Brain microvascular endothelial cell (primary cell): Measurements from ENCODE around the gene IQSEC1.

Experiments used
- DNase-seq: peaks from one replicate; pipeline ENCODE4 v3.0.0-alpha.2; 2020
- H3K27ac ChIP-seq: fragments of 250-450 bp; sonication (Bioruptor Pico); 2 replicates; pipeline ENCODE4 v1.5.1; 2020; ENCODE audit warnings: mild to moderate bottlenecking, moderate library complexity
- H3K27me3 ChIP-seq: fragments of 250-450 bp; sonication (Bioruptor Pico); replicated peaks from 2 replicates; pipeline ENCODE4 v1.5.1; 2020; ENCODE audit warnings: mild to moderate bottlenecking
- H3K36me3 ChIP-seq: fragments of 250-450 bp; sonication (Bioruptor Pico); replicated peaks from 2 replicates; pipeline ENCODE4 v1.5.1; 2020; ENCODE audit warnings: mild to moderate bottlenecking
- H3K4me3 ChIP-seq: 2 replicates; pipeline ENCODE4 v1.5.1; 2011; ENCODE audit warnings: low read depth, mild to moderate bottlenecking, control low read depth, low read length, moderate library complexity
- in situ Hi-C: cut with HindIII; loops from 2 replicates; pipeline ENCODE4 v1.10.0; 2017; ENCODE audit warnings: low sequenced_read_pairs, low pct_ligation_motif_present
- TF ChIP-seq, protein P1 (sequence below): IDR thresholded peaks from 2 replicates; pipeline ENCODE4 v1.5.1; 2011; ENCODE audit warnings: low read depth, mild to moderate bottlenecking, moderate library complexity, low read length, control low read depth, inconsistent platforms; ENCODE audit errors: missing control alignments

Gene IQSEC1

DNA sequence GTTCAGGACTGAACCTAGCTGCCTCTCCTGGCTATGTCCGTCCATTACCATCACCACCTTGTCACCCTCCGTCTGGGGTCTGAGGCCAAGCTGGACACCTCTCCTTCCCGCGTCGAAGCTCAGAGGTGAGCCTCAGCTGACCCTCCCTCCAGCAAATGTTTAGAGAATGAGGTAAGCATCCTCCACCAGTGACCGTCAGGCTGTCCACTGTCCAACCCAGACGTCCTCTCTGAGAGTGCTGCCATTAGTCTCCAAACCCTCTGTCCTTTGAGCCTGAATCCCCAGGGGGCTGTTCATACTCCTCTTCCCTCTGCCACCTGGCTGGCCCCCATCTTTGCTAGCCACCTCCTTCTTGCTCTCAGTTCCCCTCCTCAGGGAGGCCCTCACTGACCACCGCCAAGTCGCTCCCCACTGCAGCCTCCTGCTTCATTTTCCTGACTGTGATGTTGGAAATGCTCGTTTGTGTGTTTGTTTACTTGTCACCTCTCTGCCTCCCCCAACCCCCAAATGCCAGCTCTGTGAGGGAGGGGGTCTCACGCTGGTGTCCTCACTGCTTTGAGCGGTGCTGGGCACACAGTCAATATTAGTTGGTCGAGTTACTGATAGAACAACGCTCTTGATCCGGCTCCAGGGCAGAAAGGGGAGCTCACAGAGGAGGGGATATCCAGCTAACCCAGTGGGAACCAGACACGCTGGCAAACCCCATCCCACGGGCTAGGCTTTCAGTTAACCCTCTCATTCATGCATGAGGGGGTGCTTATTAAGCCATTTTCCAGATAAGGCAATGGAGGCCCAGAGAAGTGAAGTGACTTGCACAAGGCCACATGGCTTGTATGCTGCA, 64.9 kb downstream of the IQSEC1 start:
- no peaks in the 10 kb centered on the region for H3K27me3 ChIP-seq
- H3K27ac ChIP-seq = no peak overlapping the region
- no peak for DNase-seq
- H3K4me3 ChIP-seq = no peak overlapping the region
- in situ Hi-C loops = no loop called here
- H3K36me3 ChIP-seq = no peaks in the 10 kb centered on the region
- TF ChIP-seq, protein P1, sequence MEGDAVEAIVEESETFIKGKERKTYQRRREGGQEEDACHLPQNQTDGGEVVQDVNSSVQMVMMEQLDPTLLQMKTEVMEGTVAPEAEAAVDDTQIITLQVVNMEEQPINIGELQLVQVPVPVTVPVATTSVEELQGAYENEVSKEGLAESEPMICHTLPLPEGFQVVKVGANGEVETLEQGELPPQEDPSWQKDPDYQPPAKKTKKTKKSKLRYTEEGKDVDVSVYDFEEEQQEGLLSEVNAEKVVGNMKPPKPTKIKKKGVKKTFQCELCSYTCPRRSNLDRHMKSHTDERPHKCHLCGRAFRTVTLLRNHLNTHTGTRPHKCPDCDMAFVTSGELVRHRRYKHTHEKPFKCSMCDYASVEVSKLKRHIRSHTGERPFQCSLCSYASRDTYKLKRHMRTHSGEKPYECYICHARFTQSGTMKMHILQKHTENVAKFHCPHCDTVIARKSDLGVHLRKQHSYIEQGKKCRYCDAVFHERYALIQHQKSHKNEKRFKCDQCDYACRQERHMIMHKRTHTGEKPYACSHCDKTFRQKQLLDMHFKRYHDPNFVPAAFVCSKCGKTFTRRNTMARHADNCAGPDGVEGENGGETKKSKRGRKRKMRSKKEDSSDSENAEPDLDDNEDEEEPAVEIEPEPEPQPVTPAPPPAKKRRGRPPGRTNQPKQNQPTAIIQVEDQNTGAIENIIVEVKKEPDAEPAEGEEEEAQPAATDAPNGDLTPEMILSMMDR = no peak

DNA sequence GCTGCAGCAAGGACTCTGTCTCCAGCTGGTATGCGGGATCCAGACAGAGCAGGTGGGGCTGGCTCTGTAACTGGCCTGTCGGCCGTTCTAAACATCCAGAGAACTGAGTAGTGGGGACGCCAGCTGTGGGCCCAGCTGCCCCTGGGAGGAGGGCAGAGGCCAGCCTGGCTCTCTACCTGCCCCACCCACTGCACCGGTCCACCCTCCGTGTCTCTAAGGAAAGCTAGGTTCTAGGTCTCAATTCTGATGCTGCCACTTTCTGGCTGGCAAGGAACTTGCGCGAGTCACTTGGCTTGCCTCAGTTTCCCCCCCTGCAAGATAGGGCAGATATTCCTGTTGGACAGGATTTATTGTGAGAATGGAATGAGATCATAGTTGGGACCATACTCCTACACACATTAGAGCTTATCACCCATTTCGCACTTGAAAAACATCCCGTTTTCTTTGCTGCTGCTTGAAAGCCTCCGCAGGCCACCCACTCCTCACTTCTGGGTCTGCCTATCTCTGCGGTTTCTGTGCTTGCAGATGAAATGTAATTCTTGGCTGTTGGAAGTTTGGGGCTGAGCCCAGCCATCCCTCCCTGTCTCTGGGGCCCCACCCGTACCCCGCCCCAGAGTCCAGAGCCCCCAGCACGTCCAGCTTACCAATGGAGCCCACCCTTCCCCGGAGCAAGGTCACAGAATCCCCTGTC, 65.8 kb downstream of the IQSEC1 start:
- in situ Hi-C loops = no loop called here
- TF ChIP-seq, protein P1 = no peak
- Histone ChIP-seq H3K27ac (no peak overlapping the region), H3K36me3 (no peaks in the 10 kb centered on the region), H3K4me3 (no peak overlapping the region), H3K27me3 (no peaks in the 10 kb centered on the region)
- no peak for DNase-seq

DNA sequence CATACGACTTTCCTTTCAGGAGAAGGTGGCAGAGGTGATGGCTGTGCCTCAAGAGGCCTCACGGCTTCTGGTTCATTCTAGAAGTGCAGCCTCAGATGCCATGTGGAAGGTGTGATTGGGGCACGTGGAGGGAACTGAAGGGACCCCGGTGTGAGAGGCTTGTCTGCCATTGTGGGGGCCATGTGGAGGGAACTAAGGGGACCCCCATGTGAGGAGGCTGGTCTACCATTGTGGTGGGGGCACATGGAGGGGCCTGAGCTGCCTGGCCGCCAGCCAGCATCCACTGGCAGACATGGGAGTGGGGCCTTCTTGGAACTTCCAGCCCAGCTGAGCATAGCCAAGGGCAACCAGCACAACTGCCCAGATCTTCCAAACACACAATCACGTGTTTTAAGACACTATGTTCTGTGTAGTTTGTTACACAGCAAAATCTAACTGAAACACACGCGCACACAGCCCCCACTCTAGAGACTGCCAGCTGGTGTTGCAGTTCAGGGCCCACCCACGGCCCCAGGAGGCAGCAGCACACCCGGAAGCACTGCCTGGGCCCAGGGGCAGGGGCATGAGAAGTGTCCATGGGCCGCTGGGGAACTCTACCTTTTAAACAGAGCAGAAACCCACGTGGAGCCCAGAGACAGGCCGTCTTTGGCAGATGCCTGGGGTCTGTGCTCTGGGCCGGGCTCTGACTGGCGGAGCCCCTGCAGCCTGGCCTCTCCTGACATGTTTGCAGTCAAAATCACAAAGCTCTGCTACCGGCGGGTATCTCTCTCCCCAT, 66.8 kb downstream of the IQSEC1 start:
- TF ChIP-seq, protein P1 = no peak
- no peak for DNase-seq
- in situ Hi-C loops = no loop called here
- H3K36me3 ChIP-seq = no peaks in the 10 kb centered on the region
- no peak overlapping the region for H3K4me3 ChIP-seq
- no peak overlapping the region for H3K27ac ChIP-seq
- no peaks in the 10 kb centered on the region for H3K27me3 ChIP-seq

DNA sequence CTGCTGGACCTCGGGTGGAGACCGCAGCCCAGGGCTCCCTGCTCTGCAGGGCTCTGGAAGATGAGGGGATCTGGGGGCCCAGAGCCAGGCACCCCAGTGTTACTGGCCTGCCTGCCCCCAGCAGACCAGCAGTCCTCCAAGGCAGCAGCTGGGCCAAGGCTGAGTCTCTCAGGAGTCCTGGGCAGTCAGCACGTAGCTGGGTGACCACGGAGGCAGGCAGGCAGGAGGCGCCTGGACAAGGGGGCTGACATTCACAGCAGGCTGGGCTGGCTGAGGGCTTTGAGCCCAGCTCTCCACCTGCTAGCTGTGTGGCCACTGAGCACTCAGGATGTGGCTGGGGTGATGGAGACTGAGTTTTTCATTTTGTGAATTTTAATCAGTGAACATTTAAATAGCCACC, 67.9 kb downstream of the IQSEC1 start:
- Histone ChIP-seq H3K27ac (no peak overlapping the region), H3K36me3 (no peaks in the 10 kb centered on the region), H3K27me3 (no peaks in the 10 kb centered on the region), H3K4me3 (no peak overlapping the region)
- in situ Hi-C loops = no loop called here
- DNase-seq = no peak
- TF ChIP-seq, protein P1 = no peak

DNA sequence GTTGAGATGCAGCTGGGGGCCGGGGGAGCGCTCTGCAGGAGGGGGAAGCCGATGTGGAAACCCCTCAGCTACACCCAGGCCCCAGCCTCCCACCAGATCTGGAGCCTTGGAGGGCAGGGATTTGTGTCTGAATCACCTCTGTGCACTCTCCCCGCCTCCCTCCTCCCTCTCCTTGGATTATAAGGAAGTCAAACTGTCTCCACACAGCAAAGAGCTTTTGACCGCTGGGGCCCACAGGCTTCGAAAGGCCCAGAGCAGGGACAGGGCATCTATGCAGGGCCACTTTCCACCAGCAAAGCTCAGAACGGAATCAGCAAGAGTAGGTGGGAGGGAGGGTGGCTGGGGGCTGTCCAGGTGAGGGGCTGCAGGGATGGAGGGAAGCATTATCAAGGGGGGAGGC, 68.9 kb downstream of the IQSEC1 start:
- no peak overlapping the region for H3K27ac ChIP-seq
- no peak overlapping the region for H3K4me3 ChIP-seq
- no peaks in the 10 kb centered on the region for H3K27me3 ChIP-seq
- in situ Hi-C loops = no loop called here
- DNase-seq = no peak
- H3K36me3 ChIP-seq = no peaks in the 10 kb centered on the region
- TF ChIP-seq, protein P1 = no peak
